COLO668 (cell line): ENCODE data around the gene SNX27.

Source experiments
- DNase-seq: peaks from one replicate; lab custom pipeline; 2025; ENCODE audit not compliant: unreplicated experiment; lab: John Stamatoyannopoulos, UW

Gene SNX27

DNA sequence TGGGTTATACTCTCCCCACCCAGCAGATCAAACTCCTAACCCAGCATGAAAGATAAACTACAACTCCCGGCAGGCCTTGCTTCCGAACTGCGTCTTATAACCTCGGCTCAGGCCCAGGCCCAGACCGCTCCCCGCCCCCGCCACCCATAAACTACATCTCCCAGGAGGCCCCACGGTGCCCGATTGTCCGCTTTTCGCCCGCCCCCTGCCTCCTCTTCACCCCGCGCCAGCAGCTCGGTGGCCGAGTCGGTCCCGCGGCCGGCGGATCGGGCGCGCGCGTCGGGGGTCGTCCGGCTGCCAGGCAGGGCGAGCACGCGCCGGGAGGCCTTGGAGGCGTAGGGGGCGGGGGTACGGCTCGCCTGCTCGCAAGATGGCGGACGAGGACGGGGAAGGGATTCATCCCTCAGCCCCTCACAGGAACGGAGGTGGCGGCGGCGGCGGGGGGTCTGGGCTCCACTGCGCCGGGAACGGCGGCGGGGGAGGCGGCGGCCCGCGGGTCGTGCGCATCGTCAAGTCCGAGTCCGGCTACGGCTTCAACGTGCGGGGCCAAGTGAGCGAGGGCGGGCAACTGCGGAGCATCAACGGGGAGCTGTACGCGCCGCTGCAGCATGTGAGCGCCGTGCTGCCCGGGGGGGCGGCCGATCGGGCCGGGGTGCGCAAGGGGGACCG is at the start of gene SNX27:
Gene SNX27 (plus strand): TSS at position 219 of the 669 bp plus-strand sequence. CDS start 152 bp downstream, at position 371.
- peak; percentile 93 for DNase-seq

DNA sequence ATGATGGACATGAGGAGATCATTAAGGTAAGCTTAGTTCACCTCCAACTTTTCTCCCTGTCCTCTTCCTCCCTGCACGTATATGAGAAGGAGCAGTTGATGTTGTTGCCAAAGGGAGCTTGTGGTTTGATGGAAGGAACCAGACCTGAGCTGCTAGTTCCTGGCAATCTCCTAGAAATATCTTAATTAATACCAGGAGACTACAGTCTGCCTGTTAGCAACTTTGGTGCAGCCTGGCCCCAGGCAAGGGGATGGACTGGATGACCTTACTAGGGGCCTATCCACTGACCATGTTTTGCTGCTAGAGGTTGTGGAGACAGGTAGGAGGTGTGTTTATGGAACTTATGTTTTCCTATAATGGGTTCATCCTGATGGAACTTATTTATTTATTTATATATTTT is 49.2 kb upstream of the SNX27 start:
- no peak for DNase-seq

DNA sequence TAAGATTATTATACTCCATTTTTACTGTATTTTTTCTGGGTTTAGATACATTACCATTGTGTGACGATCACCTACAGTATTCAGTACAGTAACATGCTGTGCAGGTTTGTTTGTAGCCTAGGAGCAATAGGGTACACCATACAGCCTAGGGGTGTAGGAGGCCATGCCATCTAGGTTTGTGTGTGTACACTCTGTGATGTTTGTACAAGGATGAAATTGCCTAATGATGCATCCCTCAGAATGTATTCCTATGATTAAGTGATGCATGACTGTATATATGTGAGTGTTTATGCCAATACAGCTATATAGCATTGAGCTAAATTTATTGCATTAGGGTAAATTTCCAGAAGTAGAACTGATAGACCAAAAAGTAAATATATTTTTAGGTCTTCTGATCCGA is 48.5 kb upstream of the SNX27 start:
- DNase-seq, result no peak

DNA sequence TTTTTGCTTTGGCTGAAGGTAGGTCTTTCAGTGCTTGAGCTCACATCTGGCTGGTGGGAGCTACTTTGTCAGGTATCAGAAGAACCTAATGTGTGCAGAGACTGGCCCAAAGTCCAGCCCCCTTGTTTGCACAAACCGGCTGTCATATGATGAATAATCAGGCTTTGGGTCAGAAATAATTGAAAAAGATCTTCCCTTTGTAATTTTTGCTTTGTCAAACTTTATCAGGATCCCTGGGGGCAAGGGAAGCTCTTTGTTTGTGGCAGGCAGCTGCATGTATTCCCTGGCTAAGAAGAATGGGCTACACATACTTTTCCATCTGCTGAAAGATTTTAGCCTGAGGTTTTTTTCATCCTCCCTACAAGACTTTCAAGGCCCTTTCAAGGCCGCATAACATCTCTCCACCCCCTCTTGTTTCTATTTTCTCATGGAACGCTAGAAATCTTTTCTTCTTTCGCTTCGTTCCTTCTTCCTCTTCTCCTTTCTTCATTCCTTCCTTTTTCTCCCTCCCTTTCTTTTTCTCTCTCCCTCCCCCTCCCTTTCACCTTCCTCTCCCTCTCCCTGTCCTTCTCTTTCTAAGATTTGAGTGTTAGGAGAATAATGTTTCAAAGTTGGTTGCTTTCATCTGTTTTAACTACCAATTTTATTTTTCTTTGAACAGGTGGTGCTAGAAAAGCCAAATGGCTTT is 46.2 kb upstream of the SNX27 start:
- no peak for DNase-seq

DNA sequence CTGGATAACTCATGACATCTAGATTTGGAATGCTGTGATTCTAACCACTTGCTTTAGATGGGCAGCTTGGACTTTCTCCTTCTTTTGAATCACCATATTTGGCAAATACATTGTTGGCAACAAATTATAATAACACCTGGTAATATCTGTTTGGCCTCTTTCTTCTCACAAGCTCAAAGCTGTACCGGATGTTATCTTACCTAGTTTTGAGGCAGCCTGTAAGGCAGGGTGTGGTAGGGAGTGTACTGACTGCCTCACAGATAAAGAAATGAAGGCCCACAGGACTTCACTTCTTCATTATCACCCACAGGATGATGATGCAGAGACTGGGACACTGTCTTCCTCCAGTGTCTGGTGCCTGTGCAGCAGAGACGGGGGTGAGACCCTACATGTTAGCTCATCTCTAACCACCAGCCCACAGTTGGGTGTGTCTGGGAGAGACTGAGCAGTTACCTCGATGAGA is 43.2 kb upstream of the SNX27 start:
- DNase-seq, result no peak

DNA sequence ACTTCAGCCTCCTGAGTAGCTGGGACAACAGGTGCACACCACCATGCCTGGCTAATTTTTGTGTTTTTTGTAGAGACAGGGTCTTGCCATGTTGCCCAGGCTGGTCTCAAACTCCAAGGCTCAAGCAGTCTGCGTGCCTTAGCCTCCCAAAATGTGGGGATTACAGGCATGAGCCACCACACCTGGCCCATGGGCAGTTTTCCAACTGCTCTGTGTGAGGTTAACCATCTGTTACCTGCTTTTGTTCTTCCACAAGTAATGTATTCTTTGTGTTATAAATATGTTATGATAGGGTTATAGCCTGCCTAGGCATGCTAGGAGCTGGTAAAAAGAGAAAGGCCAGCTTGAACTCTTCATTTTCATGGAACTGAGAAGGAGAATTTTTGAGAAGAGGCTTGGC is 41.0 kb upstream of the SNX27 start:
- peak; percentile 65 for DNase-seq

DNA sequence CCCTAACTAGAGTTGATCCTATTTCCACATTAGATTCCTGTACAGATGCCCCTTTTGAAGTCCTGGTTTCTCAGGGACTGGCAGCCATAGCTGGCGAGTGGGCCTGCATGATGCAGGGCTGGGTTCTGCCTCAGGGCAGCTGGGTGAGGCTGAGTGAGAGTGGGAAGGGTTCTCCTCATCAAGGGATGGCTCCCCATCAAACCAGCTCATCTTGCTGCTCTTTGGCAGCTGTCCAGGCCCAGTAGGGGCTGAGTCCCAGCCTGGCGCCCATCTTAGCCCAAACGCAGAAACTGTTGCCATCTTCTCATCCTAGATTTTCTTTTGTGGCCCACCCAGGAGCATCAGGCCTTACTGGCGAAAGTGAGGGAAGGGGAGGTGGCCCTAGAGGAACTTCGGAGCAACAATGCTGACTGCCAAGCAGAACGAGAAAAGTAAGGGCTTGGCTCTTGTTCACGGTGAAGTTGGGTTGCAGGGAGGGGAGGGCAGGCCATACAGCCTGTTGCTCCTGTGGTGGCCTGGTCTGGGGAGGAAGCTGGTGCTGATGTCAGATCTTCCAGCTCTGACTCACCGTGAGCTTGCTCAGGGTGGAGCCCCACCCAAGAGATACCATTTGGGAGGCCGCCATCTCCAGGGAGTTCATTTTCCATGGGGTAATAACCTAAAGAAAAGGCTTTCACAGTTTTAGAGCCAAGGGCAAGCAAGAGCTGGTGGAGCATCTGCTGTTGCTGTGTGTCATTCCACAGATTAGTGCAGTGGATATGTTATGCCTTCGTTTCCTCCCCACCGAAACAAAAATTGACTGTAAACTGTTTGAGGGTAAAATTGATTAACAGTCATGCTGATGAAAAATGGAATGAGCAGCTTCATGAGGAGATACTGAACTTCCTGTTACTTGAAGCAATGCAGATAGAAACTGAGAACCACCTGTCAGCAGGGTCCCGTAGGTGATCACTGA is 37.0 kb upstream of the SNX27 start:
- DNase-seq, result no peak

DNA sequence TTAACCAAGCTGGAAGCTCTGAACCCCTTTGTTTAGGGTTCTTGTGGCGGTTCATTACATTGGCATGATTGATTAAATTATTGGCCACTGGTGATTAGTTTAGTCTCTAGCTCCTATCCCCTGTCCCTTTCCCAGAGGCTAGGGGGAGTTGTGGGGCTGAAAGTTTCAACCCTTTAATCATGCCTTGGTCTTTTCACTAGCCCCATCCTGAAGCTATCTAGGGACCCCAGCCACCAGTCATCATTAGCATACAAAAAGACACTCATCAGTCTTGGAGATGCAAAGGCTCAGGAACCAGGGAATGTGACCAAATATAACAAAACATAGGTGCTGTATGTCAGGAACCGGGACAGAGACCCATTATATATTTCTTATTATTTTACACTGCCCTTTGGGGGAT is 34.7 kb upstream of the SNX27 start:
- no peak for DNase-seq

DNA sequence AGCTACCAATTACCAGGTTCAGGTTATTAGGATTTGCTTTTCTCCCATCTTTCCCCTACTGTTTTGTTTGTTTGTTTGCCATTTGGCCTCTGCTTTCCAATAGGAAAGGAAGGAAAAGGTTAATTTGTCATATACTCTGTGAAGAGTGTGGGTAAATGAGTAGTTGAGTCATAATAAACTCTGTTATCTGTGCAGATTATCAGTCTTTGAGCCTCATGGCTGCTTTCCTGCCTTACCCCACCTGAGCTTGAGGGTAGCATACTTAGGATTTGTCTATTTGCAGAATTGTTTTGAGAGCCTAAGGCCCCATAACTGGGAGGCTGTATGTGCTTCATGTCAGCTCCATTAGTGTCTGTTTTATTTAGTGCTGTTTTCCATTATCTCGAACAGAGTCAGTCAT is 32.9 kb upstream of the SNX27 start:
- no peak for DNase-seq

DNA sequence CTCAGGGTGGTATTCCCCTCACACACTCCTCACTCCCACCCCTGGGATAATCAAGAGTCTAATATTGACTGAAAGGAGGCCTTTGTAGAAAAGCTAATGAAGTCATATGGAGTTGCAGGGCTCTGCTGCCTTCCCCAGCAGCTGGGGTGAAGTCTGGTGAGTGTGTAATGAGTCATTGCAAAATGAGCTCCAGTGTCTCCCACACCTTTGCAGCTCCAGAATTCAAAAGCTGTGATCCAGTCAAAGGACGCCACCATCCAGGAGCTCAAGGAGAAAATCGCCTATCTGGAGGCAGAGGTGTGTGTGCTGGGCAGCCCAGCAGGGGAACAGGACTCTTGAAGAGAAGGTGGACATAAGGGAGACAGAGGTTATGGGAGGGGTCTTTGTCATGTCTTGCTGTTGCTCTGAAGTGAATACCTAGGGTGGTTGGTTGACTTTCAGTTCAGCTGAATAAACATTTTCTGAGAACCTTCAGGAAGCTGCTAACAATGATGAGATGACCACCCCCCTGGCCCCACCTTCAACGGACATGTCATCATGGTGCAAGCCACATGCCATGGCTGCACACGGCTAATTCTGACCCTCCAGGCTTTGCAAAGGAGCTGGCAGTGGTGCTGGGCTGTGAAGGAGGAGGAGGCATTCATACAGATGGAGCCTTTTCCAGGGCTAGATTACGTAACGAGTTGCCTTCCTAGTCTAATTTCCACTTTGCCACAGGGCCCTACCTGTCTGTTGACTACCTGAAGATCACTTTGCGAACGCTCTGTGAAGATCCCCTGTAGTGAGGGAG is 32.2 kb upstream of the SNX27 start:
- no peak for DNase-seq

DNA sequence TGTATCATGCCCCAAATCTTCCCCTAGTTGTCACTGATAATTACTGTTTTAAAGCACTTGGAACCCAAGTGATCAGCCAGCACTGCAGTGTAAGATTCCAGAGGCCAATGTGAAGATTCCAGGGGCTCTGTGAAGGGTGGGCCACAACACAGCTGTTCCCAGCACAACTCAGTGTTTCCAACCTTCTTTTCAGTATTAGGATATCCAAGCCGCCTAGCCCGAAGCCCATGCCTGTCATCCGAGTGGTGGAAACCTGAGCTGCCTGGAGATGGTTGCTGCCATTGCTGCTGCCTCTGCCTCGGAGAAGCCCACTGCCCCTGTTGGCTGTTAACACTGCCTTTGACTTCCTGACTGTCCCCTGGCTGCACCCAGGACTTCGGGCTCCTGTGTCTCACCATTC is 30.4 kb upstream of the SNX27 start:
- DNase-seq, result no peak

DNA sequence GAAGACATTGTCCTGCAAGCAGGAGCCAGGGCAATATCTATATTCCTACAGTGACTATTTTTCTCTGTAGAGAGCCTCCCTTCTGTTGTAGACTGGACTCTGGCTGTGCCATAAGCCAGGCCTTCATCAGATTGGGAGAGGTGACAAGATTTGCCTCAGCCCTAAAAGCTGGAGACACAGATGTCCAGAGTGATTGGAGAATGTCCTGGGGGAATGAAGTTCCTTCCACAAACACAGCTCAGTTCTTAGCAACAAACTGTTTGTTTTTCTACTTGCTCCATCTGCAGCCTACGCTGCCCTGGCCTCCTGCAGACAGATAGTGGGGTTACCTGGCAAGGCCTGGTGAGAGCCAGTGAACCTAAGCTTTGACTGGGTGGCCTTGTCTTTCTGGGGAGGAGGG is 29.9 kb upstream of the SNX27 start:
- DNase-seq, result no peak

DNA sequence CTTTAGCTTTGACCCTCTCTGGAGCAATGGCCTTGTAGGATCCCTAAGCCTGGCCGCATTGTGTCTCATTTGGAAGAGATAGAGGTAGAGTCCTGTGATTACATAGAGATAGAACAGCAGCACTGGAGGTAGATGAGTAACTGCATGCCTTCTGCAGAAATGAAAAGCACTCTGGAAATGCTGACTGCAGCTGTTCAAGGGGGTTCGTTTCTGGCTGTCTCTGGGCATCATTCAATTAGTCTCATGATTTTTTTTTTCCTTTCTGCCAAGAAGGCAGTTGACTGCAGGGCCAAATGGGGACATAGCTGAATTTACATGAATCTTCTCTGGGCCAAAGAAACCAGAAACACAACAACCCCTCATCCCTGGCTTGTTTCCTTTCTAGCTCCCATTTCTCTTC is 28.1 kb upstream of the SNX27 start:
- no peak for DNase-seq

DNA sequence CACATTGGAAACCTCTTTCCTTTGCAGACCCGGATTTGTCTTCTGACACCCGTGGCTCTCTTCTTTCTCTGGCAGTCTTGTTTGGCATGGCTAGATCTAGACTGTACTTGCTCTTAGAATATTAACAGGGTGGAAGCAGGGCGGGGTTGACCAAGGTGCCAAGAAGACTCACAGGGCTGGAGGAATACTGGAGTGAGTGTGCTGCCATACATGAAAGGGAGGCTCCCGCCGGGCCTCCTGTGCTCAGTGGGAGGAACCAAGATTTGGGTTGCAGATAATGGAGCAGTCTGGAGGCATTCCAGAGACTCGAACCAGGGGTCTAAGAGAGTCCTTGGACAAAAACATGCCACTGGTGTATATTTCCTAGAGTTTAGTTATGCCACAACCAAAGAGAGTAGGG is 27.6 kb upstream of the SNX27 start:
- no peak for DNase-seq

DNA sequence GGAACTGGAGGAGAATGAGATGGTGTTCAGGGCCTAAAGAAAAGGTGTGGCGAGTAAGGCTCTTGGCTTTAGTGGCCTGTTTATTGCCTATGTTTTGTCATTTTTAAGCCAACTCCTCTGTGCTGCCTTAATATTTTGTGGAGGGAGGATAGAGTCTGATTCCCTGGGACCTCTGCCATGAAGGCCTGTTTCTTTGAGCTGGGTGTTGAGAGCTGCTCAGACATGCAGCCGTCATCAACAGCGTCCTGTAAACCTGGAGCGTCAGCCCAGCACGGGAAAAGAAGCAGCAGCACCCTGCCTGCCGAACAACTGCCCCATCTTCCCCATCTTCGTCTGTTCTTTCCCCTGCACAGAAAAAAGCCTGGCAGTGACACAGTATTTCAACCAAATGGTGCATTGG is 27.1 kb upstream of the SNX27 start:
- no peak for DNase-seq

DNA sequence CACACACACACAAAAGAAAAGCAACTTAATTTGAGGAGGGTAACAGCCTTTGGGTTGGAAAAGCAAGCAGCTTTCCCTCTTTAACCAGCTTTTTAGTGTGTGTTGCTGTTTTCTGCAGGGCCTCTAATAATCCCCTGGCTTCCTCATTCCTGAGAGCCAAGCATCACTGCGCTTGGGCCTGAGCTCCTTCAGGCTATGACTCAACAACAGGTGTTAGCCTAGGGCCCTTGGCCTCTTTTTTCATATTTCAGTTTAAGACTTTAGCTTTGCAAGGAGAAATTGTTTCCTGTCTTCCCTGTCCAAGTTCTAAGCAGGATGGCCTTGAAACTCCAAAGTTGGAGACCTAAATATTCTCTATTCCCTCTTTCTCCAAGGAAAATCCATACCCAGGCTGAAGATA is 26.2 kb upstream of the SNX27 start:
- DNase-seq, result no peak

DNA sequence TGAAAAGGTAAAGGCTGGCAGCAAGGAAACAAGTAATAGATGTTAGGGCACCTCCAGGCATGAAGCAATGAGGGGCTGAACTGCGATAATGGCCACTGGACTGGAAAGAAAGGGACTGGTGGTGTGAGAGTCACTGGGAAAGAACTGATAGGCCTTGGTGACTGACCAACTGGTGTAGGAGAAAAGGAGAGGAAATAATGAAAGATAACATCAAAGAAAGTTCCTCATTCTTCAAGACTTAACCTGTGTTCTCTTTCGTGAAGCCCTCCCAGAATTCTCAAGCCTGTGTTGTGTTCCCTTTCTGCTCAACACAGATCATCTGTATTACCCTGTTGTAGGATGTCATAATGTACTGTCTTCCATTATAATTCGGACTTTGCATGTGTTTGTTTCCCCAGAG is 20.9 kb upstream of the SNX27 start:
- no peak for DNase-seq

DNA sequence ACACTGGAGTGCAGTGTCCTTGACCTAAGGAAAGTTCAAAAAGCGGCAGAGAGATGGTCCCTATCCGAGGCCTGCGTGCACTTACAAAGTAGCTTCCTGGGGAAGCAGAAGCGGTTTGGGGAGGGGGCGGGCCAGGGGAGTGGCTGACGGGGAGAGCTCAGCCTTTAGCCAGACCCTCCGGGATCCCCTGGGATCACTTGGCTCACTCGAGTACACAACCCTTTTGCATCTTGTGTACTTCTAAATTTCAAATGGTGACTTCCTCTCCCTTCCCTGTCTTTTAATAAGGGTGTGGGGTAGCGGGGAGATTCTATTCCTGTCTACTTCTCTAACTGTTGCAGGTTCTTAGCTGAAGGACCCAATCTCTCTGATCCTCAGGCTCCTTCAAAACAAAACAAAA is 18.1 kb upstream of the SNX27 start:
- no peak for DNase-seq

DNA sequence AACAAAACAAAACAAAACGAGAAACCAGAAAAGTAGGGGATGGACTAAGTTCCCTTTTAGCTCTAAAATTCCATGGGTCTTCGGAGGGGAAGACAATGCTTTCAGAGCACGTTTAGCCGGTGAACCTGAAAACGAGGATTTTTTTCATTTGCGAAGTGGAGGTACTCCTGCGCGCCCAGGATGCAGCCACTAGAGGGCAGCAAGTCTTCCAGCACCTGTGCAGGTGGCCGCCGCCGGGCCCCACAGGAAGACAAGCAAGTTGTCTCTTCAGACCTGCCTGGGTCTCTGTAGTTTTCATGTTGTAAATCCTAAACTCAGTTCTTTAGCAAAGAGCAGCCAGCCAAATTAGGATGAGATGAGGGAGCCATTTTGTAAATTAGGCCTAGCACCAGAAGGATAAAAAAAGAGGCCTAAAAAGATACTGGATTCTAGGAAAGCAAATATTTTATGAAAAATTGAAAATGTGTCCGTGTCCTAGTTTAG is 17.7 kb upstream of the SNX27 start:
- DNase-seq, result peak; percentile 92

DNA sequence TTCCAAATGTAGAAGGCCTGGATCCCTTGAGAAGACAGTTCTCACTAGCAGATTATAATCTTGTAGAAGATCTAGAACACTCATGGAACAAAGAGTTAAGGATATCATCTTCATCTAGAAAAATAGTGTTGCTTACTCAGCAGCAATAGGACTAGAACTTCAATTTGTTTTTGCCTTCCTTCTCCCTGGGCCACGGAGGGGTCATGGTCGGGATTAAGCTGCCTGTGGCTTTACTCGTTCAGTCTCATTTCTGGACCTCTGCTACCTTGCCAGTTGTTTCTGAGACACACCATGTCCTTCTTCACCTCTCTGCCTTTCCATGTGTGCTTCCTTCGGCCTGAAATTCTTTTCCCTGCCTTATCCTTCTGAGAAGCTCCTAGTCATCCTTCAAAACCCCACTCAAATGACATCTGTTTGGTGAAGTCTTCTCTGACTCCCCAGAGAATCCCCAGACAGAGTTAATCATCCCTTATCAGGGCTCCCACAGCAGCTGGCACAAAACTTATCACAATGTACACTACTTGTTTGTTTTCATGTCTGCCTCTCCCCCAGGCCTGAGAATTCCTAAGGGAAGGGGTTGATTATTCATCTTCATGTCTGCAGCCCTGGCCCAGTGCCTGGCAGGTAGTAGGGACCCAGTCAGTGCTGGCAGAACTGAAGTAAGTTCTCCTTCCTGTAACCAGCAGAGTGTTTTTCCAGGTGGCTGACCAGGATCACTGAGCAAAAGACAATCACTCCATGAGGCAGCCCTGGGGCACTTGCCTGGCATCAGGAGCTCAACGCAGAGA is 15.5 kb upstream of the SNX27 start:
- no peak for DNase-seq
